Measurements from ENCODE around the gene SLC12A5.

The SLC12A5 gene

GRCh38 chr20:46108435-46108841, 79.4 kb downstream of the SLC12A5 start:
- no peak for DNase-seq (ENCODE audit: low read depth)

GRCh38 chr20:46108976-46109375, 80.0 kb downstream of the SLC12A5 start:
- DNase-seq (ENCODE audit: low read depth), result no peak
